Central memory CD8-positive, alpha-beta T cell (primary cell): ENCODE results near the gene UNC5CL.

ENCODE experiments used
- ATAC-seq: fragments of 150-1000 bp; cut with Tn5 transposase; replicated peaks from 2 replicates; pipeline ENCODE4 v1.10.0; 2022; ENCODE audit warnings: mild to moderate bottlenecking, moderate FRiP score, moderate number of reproducible peaks; ENCODE audit not compliant: poor library complexity, severe bottlenecking; ENCODE audit errors: extremely low read depth
- DNase-seq, 2 donors: peaks; one replicate each; pipeline ENCODE4 v3.0.0; 2021; ENCODE audit warnings: low spot score in 2 of 2
- H3K27ac Mint-ChIP-seq: one replicate; pipeline ENCODE4 v1.8.0; 2022; ENCODE audit warnings: low read depth, mild to moderate bottlenecking, moderate library complexity, mixed read lengths
- H3K27me3 Mint-ChIP-seq: one replicate; pipeline ENCODE4 v1.8.0; 2022; ENCODE audit warnings: mixed read lengths
- H3K36me3 Mint-ChIP-seq: one replicate; pipeline ENCODE4 v1.8.0; 2022; ENCODE audit warnings: mild to moderate bottlenecking, moderate library complexity, mixed read lengths; ENCODE audit not compliant: insufficient read depth
- H3K4me1 Mint-ChIP-seq: one replicate; pipeline ENCODE4 v1.8.0; 2022; ENCODE audit warnings: mixed read lengths
- H3K4me3 Mint-ChIP-seq: one replicate; pipeline ENCODE4 v1.8.0; 2022; ENCODE audit warnings: mild to moderate bottlenecking, moderate library complexity, mixed read lengths
- H3K9me3 Mint-ChIP-seq: one replicate; pipeline ENCODE4 v1.8.0; 2022; ENCODE audit warnings: mixed read lengths

UNC5CL gene

GRCh38 chr6:41042226-41043055, 3.4 kb upstream of the UNC5CL start, which contains the start of gene TSPO2:
TSPO2 (plus strand) TSS chr6:41042467; CDS start chr6:41042986, 519 bp downstream.
- no peak within 1 kb of the TSS for H3K4me3 Mint-ChIP-seq
- H3K27ac Mint-ChIP-seq = peak within 1 kb of the TSS; percentile 47
- DNase-seq (no peak), ATAC-seq (no peak)
- no peaks in the 10 kb centered on the region for H3K9me3 Mint-ChIP-seq
- H3K4me1 Mint-ChIP-seq = no peaks in the 10 kb centered on the region
- no peaks in the 10 kb centered on the region for H3K36me3 Mint-ChIP-seq
- no peaks in the 10 kb centered on the region for H3K27me3 Mint-ChIP-seq

- Mint-ChIP-seq H3K9me3 (no peaks in the 10 kb centered on the region), H3K4me3 (no peak overlapping the region), H3K27me3 (no peaks in the 10 kb centered on the region), H3K27ac (no peak overlapping the region), H3K4me1 (no peaks in the 10 kb centered on the region), H3K36me3 (no peaks in the 10 kb centered on the region)
- DNase-seq (no peak), ATAC-seq (no peak)
These were observed 2.0 kb upstream of the UNC5CL start for GRCh38 chr6:41040940-41041536.

- Mint-ChIP-seq H3K36me3 (no peaks in the 10 kb centered on the region), H3K27me3 (no peaks in the 10 kb centered on the region), H3K27ac (no peak overlapping the region), H3K4me3 (no peak overlapping the region), H3K9me3 (no peaks in the 10 kb centered on the region), H3K4me1 (no peaks in the 10 kb centered on the region)
- no peak for DNase-seq
- ATAC-seq = no peak
These were observed 1.3 kb upstream of the UNC5CL start for GRCh38 chr6:41040101-41040939.

- H3K9me3 Mint-ChIP-seq = no peaks in the 10 kb centered on the region
- no peak for ATAC-seq
These were observed 816 bp downstream of the UNC5CL start for GRCh38 chr6:41038205-41038604.

GRCh38 chr6:41037107-41037900, 1.7 kb downstream of the UNC5CL start:
- no peaks in the 10 kb centered on the region for H3K27me3 Mint-ChIP-seq
- no peak overlapping the region for H3K4me3 Mint-ChIP-seq
- DNase-seq = no peak
- no peak for ATAC-seq
- H3K9me3 Mint-ChIP-seq = no peaks in the 10 kb centered on the region
- peak overlapping the region; percentile 56 for H3K27ac Mint-ChIP-seq
- H3K36me3 Mint-ChIP-seq = no peaks in the 10 kb centered on the region
- H3K4me1 Mint-ChIP-seq = no peaks in the 10 kb centered on the region

More at GRCh38 chr6:41038205-41038604, 816 bp downstream of the UNC5CL start:
- no peak for DNase-seq
- Mint-ChIP-seq H3K4me3 (no peak overlapping the region), H3K27me3 (no peaks in the 10 kb centered on the region), H3K4me1 (no peaks in the 10 kb centered on the region), H3K36me3 (no peaks in the 10 kb centered on the region), H3K27ac (no peak overlapping the region)

- Mint-ChIP-seq H3K4me1 (no peaks in the 10 kb centered on the region), H3K36me3 (no peaks in the 10 kb centered on the region), H3K27me3 (no peaks in the 10 kb centered on the region), H3K4me3 (no peak overlapping the region), H3K27ac (peak overlapping the region; percentile 56), H3K9me3 (no peaks in the 10 kb centered on the region)
- ATAC-seq = no peak
- no peak for DNase-seq
These were observed 2.4 kb downstream of the UNC5CL start for GRCh38 chr6:41036601-41037000.

GRCh38 chr6:41036186-41036585, 2.8 kb downstream of the UNC5CL start:
- H3K9me3 Mint-ChIP-seq = no peaks in the 10 kb centered on the region
- no peak overlapping the region for H3K4me3 Mint-ChIP-seq
- DNase-seq (no peak), ATAC-seq (no peak)
- H3K27ac Mint-ChIP-seq = no peak overlapping the region
- no peaks in the 10 kb centered on the region for H3K36me3 Mint-ChIP-seq
- H3K4me1 Mint-ChIP-seq = no peaks in the 10 kb centered on the region
- no peaks in the 10 kb centered on the region for H3K27me3 Mint-ChIP-seq

- peaks cover 7% of the 10 kb centered on the region for H3K4me1 Mint-ChIP-seq
- H3K9me3 Mint-ChIP-seq = no peaks in the 10 kb centered on the region
- H3K27ac Mint-ChIP-seq = no peak overlapping the region
- ATAC-seq = no peak
- H3K36me3 Mint-ChIP-seq = peaks cover under 1% of the 10 kb centered on the region
- H3K27me3 Mint-ChIP-seq = no peaks in the 10 kb centered on the region
- no peak overlapping the region for H3K4me3 Mint-ChIP-seq
- no peak for DNase-seq
These were observed 5.2 kb downstream of the UNC5CL start for GRCh38 chr6:41033776-41034175.

GRCh38 chr6:41032830-41033229, 6.2 kb downstream of the UNC5CL start:
- Mint-ChIP-seq H3K36me3 (peaks cover 2% of the 10 kb centered on the region), H3K27me3 (no peaks in the 10 kb centered on the region), H3K4me3 (no peak overlapping the region), H3K9me3 (no peaks in the 10 kb centered on the region), H3K4me1 (peaks cover 12% of the 10 kb centered on the region), H3K27ac (no peak overlapping the region)
- ATAC-seq (no peak), DNase-seq (no peak)

- H3K4me3 Mint-ChIP-seq = peak overlapping the region; percentile 73
- no peak for DNase-seq
- peak overlapping the region; percentile 76 for H3K27ac Mint-ChIP-seq
- no peaks in the 10 kb centered on the region for H3K9me3 Mint-ChIP-seq
- no peaks in the 10 kb centered on the region for H3K27me3 Mint-ChIP-seq
- peaks cover 3% of the 10 kb centered on the region for H3K36me3 Mint-ChIP-seq
- peak; percentile 25 for ATAC-seq
- peaks cover 26% of the 10 kb centered on the region for H3K4me1 Mint-ChIP-seq
These were observed 10.2 kb downstream of the UNC5CL start for GRCh38 chr6:41028561-41029412.

- ATAC-seq = peak; percentile 84
- H3K9me3 Mint-ChIP-seq = no peaks in the 10 kb centered on the region
- peak; percentile 47 to 64 for DNase-seq
- peak overlapping the region; percentile 73 for H3K4me3 Mint-ChIP-seq
- peaks cover 26% of the 10 kb centered on the region for H3K4me1 Mint-ChIP-seq
- no peaks in the 10 kb centered on the region for H3K27me3 Mint-ChIP-seq
- peak overlapping the region; percentile 76 for H3K27ac Mint-ChIP-seq
- H3K36me3 Mint-ChIP-seq = peaks cover 3% of the 10 kb centered on the region
These were observed 11.0 kb downstream of the UNC5CL start for GRCh38 chr6:41027799-41028560.
